Stimulated activated CD8-positive, alpha-beta memory T cell treated with anti-CD3 and anti-CD28 coated beads, Interleukin-2, amount 100 ng/mL, for 48 hours (primary cell): ENCODE results near the gene SLC20A1.
A peak's percentile ranks its signal among the peaks of the same experiment; 100 is the strongest.
"Not testable (repeated sequence)": the region's sequence is repeated elsewhere in the genome, so short reads cannot be mapped to it uniquely, and the experiment has no call there.

Experiments
- DNase-seq, 2 donors: peaks; one replicate each; pipeline ENCODE4 v3.0.0-alpha.2; 2020; ENCODE audit warnings: low read depth in 2 of 2

SLC20A1 gene

GRCh38 chr2:112645310-112646101 is at the start of gene SLC20A1:
SLC20A1 (plus strand) TSS chr2:112645939; CDS start chr2:112646829, 890 bp downstream.
- DNase-seq: peak; percentile 97 to 99

GRCh38 chr2:112597537-112598322 is 48.0 kb upstream of the SLC20A1 start:
- no peak for DNase-seq

GRCh38 chr2:112600634-112601033 is 45.1 kb upstream of the SLC20A1 start:
- DNase-seq: no peak

DNA sequence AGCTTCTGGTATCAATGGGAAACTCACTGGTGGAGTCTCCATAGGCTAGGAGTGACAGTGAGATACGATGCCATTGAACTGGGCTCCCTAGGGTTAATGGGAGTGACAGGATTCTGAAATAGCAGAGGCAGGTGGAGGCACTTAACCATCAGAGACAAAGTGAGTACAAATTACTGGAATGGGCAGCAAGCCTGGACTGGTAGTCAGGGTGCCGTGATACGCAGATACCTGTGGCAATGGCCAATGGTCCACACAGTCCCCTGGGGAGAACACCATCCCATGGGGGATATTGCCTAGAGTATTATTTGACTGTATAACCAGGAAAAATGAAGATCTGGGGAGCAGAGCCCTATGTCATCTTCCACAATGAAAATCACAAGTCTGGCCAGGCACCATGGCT is 44.0 kb upstream of the SLC20A1 start:
- DNase-seq: no peak

DNA sequence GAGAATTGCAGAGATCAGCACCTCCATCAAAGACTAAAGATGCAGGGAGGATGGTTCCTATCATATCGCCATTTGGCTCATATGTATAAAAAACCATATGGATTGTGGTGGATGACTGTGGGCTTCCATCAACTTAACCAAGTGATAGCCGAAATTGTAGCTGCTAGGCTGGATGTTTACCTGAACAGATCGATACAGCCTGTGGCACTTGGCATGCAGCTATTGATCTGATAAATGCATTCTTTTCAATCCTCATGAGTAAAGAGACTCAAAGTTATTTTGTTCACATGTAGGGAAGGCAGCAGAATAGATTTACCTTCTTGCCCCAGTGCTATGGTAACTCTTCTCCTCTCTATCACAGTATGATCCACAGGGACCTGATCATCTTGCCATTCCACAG is 42.8 kb upstream of the SLC20A1 start:
- DNase-seq: no peak

- DNase-seq: no peak
Observed at GRCh38 chr2:112603731-112604130, 42.0 kb upstream of the SLC20A1 start.

GRCh38 chr2:112604952-112605351 is 40.8 kb upstream of the SLC20A1 start:
- no peak for DNase-seq

GRCh38 chr2:112605926-112606325 is 39.8 kb upstream of the SLC20A1 start:
- no peak for DNase-seq

- DNase-seq: no peak
Observed at GRCh38 chr2:112606547-112606946, 39.2 kb upstream of the SLC20A1 start.

DNA sequence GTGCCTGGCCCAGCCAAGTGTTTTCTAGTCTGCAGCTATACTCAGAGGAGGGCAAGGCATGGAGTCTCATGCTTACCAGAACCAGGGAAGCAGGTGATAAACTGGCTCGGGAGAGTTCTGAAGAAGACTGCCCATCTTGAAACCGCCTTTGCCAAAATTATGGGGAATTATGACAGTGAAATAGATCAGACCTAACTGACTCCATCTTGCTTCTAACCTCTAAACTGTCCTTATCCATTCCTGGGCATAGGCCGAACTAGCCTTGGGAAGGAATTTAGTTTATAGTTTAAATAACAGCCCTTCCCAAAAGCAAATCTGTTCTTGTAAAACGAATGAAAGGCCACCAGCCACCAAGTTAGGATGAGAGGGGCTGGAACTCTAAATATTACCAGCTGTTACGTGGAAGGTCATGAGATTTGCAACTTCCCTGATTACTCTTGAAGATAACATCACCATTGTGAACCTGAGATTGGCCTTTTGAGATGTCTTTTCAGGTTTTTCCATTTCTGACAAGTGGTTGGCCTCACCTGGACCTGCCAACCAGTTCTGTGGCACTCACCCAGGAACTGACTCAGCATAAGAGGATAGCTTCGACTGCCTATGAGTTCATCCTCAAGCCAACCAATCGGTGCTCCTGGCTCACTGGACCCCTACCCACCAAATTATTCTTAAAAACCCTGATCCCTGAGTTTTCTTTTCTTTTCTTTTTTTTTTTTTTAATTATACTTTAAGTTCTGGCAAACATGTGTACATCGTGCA is 37.9 kb upstream of the SLC20A1 start:
- DNase-seq: no peak

DNA sequence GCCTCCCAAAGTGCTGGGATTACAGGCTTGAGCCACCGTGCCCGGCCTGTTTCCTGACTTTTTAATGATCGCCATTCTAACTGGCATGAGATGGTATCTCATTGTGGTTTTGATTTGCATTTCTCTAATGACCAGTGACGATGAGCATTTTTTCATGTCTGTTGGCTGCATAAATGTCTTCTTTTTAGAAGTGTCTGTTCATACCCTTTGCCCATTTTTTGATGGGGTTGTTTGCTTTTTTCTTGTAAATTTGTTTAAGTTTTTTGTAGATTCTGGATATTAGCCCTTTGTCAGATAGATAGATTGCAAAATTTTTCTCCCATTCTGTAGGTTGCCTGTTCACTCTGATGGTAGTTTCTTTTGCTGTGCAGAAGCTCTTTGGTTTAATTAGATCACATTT is 36.4 kb upstream of the SLC20A1 start:
- DNase-seq: not testable (repeated sequence)

DNA sequence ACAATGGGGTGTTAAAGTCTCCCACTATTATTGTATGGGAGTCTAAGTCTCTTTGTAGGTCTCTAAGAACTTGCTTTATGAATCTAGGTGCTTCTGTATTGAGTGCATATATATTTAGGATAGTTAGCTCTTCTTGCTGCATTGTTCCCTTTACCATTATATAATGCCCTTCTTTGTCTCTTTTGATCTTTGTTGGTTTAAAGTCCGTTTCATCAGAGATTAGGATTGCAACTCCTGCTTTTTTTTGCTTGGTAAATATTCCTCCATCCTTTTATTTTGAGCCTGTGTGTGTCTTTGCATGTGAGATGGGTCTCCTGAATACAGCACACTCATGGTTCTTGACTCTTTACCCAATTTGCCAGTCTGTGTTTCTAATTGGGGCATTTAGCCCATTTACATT is 33.5 kb upstream of the SLC20A1 start:
- DNase-seq: not testable (repeated sequence)

GRCh38 chr2:112614201-112614840 is 31.4 kb upstream of the SLC20A1 start:
- DNase-seq: no peak

- no peak for DNase-seq
Observed at GRCh38 chr2:112615051-112615450, 30.7 kb upstream of the SLC20A1 start.

GRCh38 chr2:112615798-112616197 is 29.9 kb upstream of the SLC20A1 start:
- not testable (repeated sequence) for DNase-seq

- DNase-seq: no peak
Observed at GRCh38 chr2:112618383-112618782, 27.4 kb upstream of the SLC20A1 start.

- DNase-seq: no peak
Observed at GRCh38 chr2:112621790-112622527, 23.8 kb upstream of the SLC20A1 start.

- DNase-seq: no peak
Observed at GRCh38 chr2:112622528-112622849, 23.2 kb upstream of the SLC20A1 start.

GRCh38 chr2:112623913-112624777 is 21.6 kb upstream of the SLC20A1 start:
- peak in 1 of 2 donors; percentile 67 for DNase-seq

- no peak for DNase-seq
Observed at GRCh38 chr2:112625474-112626114, 20.1 kb upstream of the SLC20A1 start.
